Measurements from ENCODE around the gene BCL7B. TPM values are rescaled to one million over a fixed set of nuclear protein-coding genes. Genes with fewer than 3 reads are reported as not detected.
A peak's percentile ranks its signal among the peaks of the same experiment; 100 is the strongest.

BCL7B gene
- total RNA-seq, 1 donor from 2014 or later: 40.4 TPM

GRCh38 chr7:73512018-73512780, 45.3 kb downstream of the BCL7B start:
- Mint-ChIP-seq H3K4me1 (no peaks in the 10 kb centered on the region), H3K27ac (peak overlapping the region; percentile 4), H3K27me3 (ENCODE audit: low read depth) (no peaks in the 10 kb centered on the region), H3K9me3 (no peaks in the 10 kb centered on the region), H3K4me3 (no peak overlapping the region), H3K36me3 (peaks cover 32% of the 10 kb centered on the region)
- no peak for TF ChIP-seq CTCF (IDR thresholded peaks at IDR 0.05; ENCODE audit: unreplicated experiment)
- no peak for DNase-seq (ENCODE audit: low spot score in 2 of 2, unreplicated experiment in 2 of 2)

GRCh38 chr7:73509463-73509862, 48.0 kb downstream of the BCL7B start:
- Mint-ChIP-seq H3K4me1 (no peaks in the 10 kb centered on the region), H3K36me3 (peaks cover 35% of the 10 kb centered on the region), H3K27me3 (ENCODE audit: low read depth) (no peaks in the 10 kb centered on the region), H3K9me3 (no peaks in the 10 kb centered on the region), H3K4me3 (no peak overlapping the region), H3K27ac (no peak overlapping the region)
- TF ChIP-seq CTCF (IDR thresholded peaks at IDR 0.05; ENCODE audit: unreplicated experiment): no peak
- DNase-seq (ENCODE audit: low spot score in 2 of 2, unreplicated experiment in 2 of 2): no peak

GRCh38 chr7:73507556-73507955, 49.9 kb downstream of the BCL7B start:
- H3K4me1 Mint-ChIP-seq: no peaks in the 10 kb centered on the region
- DNase-seq (ENCODE audit: low spot score in 2 of 2, unreplicated experiment in 2 of 2): no peak
- no peak overlapping the region for H3K4me3 Mint-ChIP-seq
- no peak for TF ChIP-seq CTCF (IDR thresholded peaks at IDR 0.05; ENCODE audit: unreplicated experiment)
- H3K9me3 Mint-ChIP-seq: no peaks in the 10 kb centered on the region
- H3K27ac Mint-ChIP-seq: no peak overlapping the region
- H3K27me3 Mint-ChIP-seq (ENCODE audit: low read depth): no peaks in the 10 kb centered on the region
- peaks cover 47% of the 10 kb centered on the region for H3K36me3 Mint-ChIP-seq

- peaks cover 44% of the 10 kb centered on the region for H3K36me3 Mint-ChIP-seq
Measured at GRCh38 chr7:73504920-73505319, 52.6 kb downstream of the BCL7B start.

GRCh38 chr7:73504017-73504416, 53.5 kb downstream of the BCL7B start:
- H3K9me3 Mint-ChIP-seq: no peaks in the 10 kb centered on the region
- H3K27ac Mint-ChIP-seq: no peak overlapping the region
- no peaks in the 10 kb centered on the region for H3K27me3 Mint-ChIP-seq (ENCODE audit: low read depth)
- no peak overlapping the region for H3K4me3 Mint-ChIP-seq
- peaks cover 41% of the 10 kb centered on the region for H3K36me3 Mint-ChIP-seq
- no peak for DNase-seq (ENCODE audit: low spot score in 2 of 2, unreplicated experiment in 2 of 2)
- no peak for TF ChIP-seq CTCF (IDR thresholded peaks at IDR 0.05; ENCODE audit: unreplicated experiment)
- H3K4me1 Mint-ChIP-seq: no peaks in the 10 kb centered on the region

More at GRCh38 chr7:73504920-73505319, 52.6 kb downstream of the BCL7B start:
- no peak for DNase-seq (ENCODE audit: low spot score in 2 of 2, unreplicated experiment in 2 of 2)
- TF ChIP-seq CTCF (IDR thresholded peaks at IDR 0.05; ENCODE audit: unreplicated experiment): no peak
- Mint-ChIP-seq H3K9me3 (no peaks in the 10 kb centered on the region), H3K4me3 (no peak overlapping the region), H3K27ac (peak overlapping the region; percentile 23), H3K27me3 (ENCODE audit: low read depth) (no peaks in the 10 kb centered on the region), H3K4me1 (no peaks in the 10 kb centered on the region)

All from mesothelial cell of epicardium (in vitro differentiated cells).